GM23338 (cell line): ENCODE data around the gene COL5A2. TPM values are rescaled to one million over a fixed set of nuclear protein-coding genes. Genes with fewer than 3 reads are reported as not detected.

Source experiments
- ATAC-seq: fragments of 200-7000 bp; cut with Tn5 transposase; 3 replicates; pipeline ENCODE4 v1.9.1; 2020
- DNase-seq: peaks from one replicate; pipeline ENCODE4 v3.0.0-alpha.2; 2015; ENCODE audit warnings: low spot score
- H2AFZ ChIP-seq: fragments of 200-600 bp; sonication (generic); 2 replicates; pipeline ENCODE4 v1.8.0; 2016; ENCODE audit warnings: antibody characterized with exemption, mild to moderate bottlenecking, moderate library complexity
- H3F3A ChIP-seq: fragments of 200-600 bp; sonication (generic); replicated peaks from 2 replicates; pipeline ENCODE4 v1.8.0; 2017; ENCODE audit warnings: antibody characterized with exemption, mixed run types, low read depth
- H3K27ac ChIP-seq: fragments of 200-600 bp; sonication (generic); 2 replicates; pipeline ENCODE4 v1.6.1; 2016; ENCODE audit warnings: low read depth
- H3K27me3 ChIP-seq: fragments of 200-600 bp; sonication (generic); 2 replicates; pipeline ENCODE4 v1.8.0; 2016; ENCODE audit warnings: mild to moderate bottlenecking, mixed run types, moderate library complexity; ENCODE audit not compliant: insufficient read depth
- H3K36me3 ChIP-seq: fragments of 200-600 bp; sonication (generic); 2 replicates; pipeline ENCODE4 v1.8.0; 2016; ENCODE audit warnings: mild to moderate bottlenecking; ENCODE audit not compliant: insufficient read depth
- H3K4me1 ChIP-seq: fragments of 200-600 bp; sonication (generic); 2 replicates; pipeline ENCODE4 v1.8.0; 2016; ENCODE audit warnings: mild to moderate bottlenecking, moderate library complexity; ENCODE audit not compliant: insufficient read depth
- H3K4me2 ChIP-seq: fragments of 200-600 bp; sonication (generic); 2 replicates; pipeline ENCODE4 v1.7.1; 2017; ENCODE audit warnings: mixed run types
- H3K4me3 ChIP-seq: fragments of 200-600 bp; sonication (generic); 2 replicates; pipeline ENCODE4 v1.6.1; 2016; ENCODE audit warnings: mixed run types
- H3K79me2 ChIP-seq: fragments of 200-600 bp; sonication (generic); replicated peaks from 2 replicates; pipeline ENCODE4 v1.8.0; 2017; ENCODE audit warnings: mild to moderate bottlenecking; ENCODE audit not compliant: insufficient read depth
- H3K9me2 ChIP-seq: fragments of 200-600 bp; sonication (generic); 2 replicates; pipeline ENCODE4 v1.8.0; 2017; ENCODE audit not compliant: insufficient read depth
- H4K20me1 ChIP-seq: fragments of 200-600 bp; sonication (generic); replicated peaks from 2 replicates; pipeline ENCODE4 v1.8.0; 2017; ENCODE audit warnings: mild to moderate bottlenecking; ENCODE audit not compliant: insufficient read depth
- H3K27ac Mint-ChIP-seq: 2 replicates; pipeline ENCODE4 v1.8.0; 2020; ENCODE audit warnings: inconsistent platforms, mild to moderate bottlenecking, moderate library complexity, mixed read lengths
- H3K27me3 Mint-ChIP-seq: 3 replicates; pipeline ENCODE4 v1.8.0; 2022; ENCODE audit warnings: low read depth, mild to moderate bottlenecking, moderate library complexity, mixed read lengths, inconsistent platforms; ENCODE audit not compliant: insufficient read depth, poor library complexity
- H3K36me3 Mint-ChIP-seq: 3 replicates; pipeline ENCODE4 v1.8.0; 2021; ENCODE audit warnings: low read depth, mild to moderate bottlenecking, inconsistent platforms, moderate library complexity, mixed read lengths
- H3K4me1 Mint-ChIP-seq: 3 replicates; pipeline ENCODE4 v1.8.0; 2020; ENCODE audit warnings: mild to moderate bottlenecking, inconsistent platforms, mixed read lengths
- H3K4me3 Mint-ChIP-seq: 3 replicates; pipeline ENCODE4 v1.8.0; 2021; ENCODE audit warnings: moderate library complexity, mild to moderate bottlenecking, inconsistent platforms, mixed read lengths
- H3K9me3 Mint-ChIP-seq: 3 replicates; pipeline ENCODE4 v1.8.0; 2020; ENCODE audit warnings: moderate library complexity, mild to moderate bottlenecking, inconsistent platforms, mixed read lengths
- CREB1 ChIP-seq: fragments of 250-450 bp; sonication (Bioruptor Pico); IDR thresholded peaks from 2 replicates; pipeline ENCODE4 v1.5.0; 2020; ENCODE audit warnings: low read depth, mild to moderate bottlenecking, moderate library complexity
- CTCF ChIP-seq, 2 experiments: fragments of 200-600 bp in 1 of 2; sonication (generic) in 1 of 2; conservative IDR thresholded peaks; 2 replicates each; pipeline versions ENCODE4 v1.5.1 to v1.6.1; 2016 to 2017; ENCODE audit warnings: antibody characterized with exemption in 2 of 2, low read depth in 2 of 2, mild to moderate bottlenecking in 2 of 2, moderate library complexity in 1 of 2
- ETS1 ChIP-seq: IDR thresholded peaks from 2 replicates; pipeline ENCODE4 v1.6.1; 2016; ENCODE audit warnings: antibody characterized with exemption
- EZH2 ChIP-seq: fragments of 200-600 bp; sonication (generic); IDR thresholded peaks from one replicate; pipeline ENCODE4 v1.8.0; 2017; ENCODE audit warnings: antibody characterized with exemption, mild to moderate bottlenecking, low read depth; ENCODE audit not compliant: unreplicated experiment
- EZH2phosphoT487 ChIP-seq: fragments of 200-600 bp; sonication (generic); IDR thresholded peaks from one replicate; pipeline ENCODE4 v1.8.1; 2018; ENCODE audit warnings: antibody characterized with exemption; ENCODE audit not compliant: unreplicated experiment
- JUNB ChIP-seq: IDR thresholded peaks from one replicate; pipeline ENCODE4 v1.6.1; 2016; ENCODE audit warnings: antibody characterized with exemption; ENCODE audit not compliant: unreplicated experiment
- NANOG ChIP-seq: IDR thresholded peaks from 2 replicates; pipeline ENCODE4 v1.6.1; 2016; ENCODE audit warnings: antibody characterized with exemption, borderline replicate concordance
- POLR2AphosphoS5 ChIP-seq: IDR thresholded peaks from 2 replicates; pipeline ENCODE4 v1.6.1; 2016; ENCODE audit warnings: antibody characterized with exemption, low read depth
- STAT1 ChIP-seq: IDR thresholded peaks from one replicate; pipeline ENCODE4 v1.6.1; 2016; ENCODE audit warnings: antibody characterized with exemption; ENCODE audit not compliant: unreplicated experiment
- ZNF114 ChIP-seq: fragments of 250-450 bp; sonication (Bioruptor Pico); IDR thresholded peaks from 2 replicates; pipeline ENCODE4 v1.5.0; 2020; ENCODE audit warnings: mild to moderate bottlenecking, moderate library complexity
- ZNF331 ChIP-seq: fragments of 250-450 bp; sonication (Bioruptor Pico); IDR thresholded peaks from 2 replicates; pipeline ENCODE4 v1.5.0; 2020; ENCODE audit warnings: low read depth, mild to moderate bottlenecking, moderate library complexity
- polyA plus RNA-seq: library from polyadenylated mRNA; unstranded; fragments of >200 nt; fragmentation: Nextera tagmentation; extraction: Ambion mirVana; gene quantifications from 2 replicates; pipeline ENCODE4 v1.2.1, GENCODE V29; 2016
- total RNA-seq: library from RNA; depleted of rRNA; stranded (reverse); fragments of >200 nt; shearing (Covaris generic); gene quantifications from 2 replicates; pipeline ENCODE4 v1.2.3, GENCODE V29; 2014
- TF ChIP-seq, protein P1 (sequence below): IDR thresholded peaks from one replicate; pipeline ENCODE4 v1.6.1; 2018; ENCODE audit warnings: antibody characterized with exemption; ENCODE audit not compliant: unreplicated experiment

COL5A2 gene
- total and polyA plus RNA-seq, 2 experiments from 2014 or later, result 6.7 to 19.7 TPM

GRCh38 chr2:189183170-189183569 lies 3.6 kb upstream of the COL5A2 start:
- TF ChIP-seq POLR2AphosphoS5 (no peak), EZH2phosphoT487 (no peak), NANOG (no peak), CREB1 (CRISPR knock-in tag) (no peak), EZH2 (no peak), CTCF (conservative IDR thresholded peaks at IDR 0.05; ENCODE audit: low read depth in 2 of 2) (no peak), ZNF114 (CRISPR knock-in tag) (no peak)
- TF ChIP-seq, protein P1, sequence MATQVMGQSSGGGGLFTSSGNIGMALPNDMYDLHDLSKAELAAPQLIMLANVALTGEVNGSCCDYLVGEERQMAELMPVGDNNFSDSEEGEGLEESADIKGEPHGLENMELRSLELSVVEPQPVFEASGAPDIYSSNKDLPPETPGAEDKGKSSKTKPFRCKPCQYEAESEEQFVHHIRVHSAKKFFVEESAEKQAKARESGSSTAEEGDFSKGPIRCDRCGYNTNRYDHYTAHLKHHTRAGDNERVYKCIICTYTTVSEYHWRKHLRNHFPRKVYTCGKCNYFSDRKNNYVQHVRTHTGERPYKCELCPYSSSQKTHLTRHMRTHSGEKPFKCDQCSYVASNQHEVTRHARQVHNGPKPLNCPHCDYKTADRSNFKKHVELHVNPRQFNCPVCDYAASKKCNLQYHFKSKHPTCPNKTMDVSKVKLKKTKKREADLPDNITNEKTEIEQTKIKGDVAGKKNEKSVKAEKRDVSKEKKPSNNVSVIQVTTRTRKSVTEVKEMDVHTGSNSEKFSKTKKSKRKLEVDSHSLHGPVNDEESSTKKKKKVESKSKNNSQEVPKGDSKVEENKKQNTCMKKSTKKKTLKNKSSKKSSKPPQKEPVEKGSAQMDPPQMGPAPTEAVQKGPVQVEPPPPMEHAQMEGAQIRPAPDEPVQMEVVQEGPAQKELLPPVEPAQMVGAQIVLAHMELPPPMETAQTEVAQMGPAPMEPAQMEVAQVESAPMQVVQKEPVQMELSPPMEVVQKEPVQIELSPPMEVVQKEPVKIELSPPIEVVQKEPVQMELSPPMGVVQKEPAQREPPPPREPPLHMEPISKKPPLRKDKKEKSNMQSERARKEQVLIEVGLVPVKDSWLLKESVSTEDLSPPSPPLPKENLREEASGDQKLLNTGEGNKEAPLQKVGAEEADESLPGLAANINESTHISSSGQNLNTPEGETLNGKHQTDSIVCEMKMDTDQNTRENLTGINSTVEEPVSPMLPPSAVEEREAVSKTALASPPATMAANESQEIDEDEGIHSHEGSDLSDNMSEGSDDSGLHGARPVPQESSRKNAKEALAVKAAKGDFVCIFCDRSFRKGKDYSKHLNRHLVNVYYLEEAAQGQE, result no peak
- no peak overlapping the region for H3K4me3 ChIP-seq
- Mint-ChIP-seq H3K9me3 (no peaks in the 10 kb centered on the region), H3K4me3 (no peak overlapping the region), H3K4me1 (peaks cover 18% of the 10 kb centered on the region), H3K27ac (no peak overlapping the region), H3K27me3 (no peaks in the 10 kb centered on the region), H3K36me3 (no peaks in the 10 kb centered on the region)
- ATAC-seq (no peak), DNase-seq (no peak)
- no peaks in the 10 kb centered on the region for H3F3A ChIP-seq
- H3K79me2 ChIP-seq, result no peaks in the 10 kb centered on the region
- H3K4me1 ChIP-seq, result peaks cover 15% of the 10 kb centered on the region
- no peaks in the 10 kb centered on the region for H3K36me3 ChIP-seq
- peak overlapping the region; percentile 70 for H2AFZ ChIP-seq
- H3K27ac ChIP-seq, result no peak overlapping the region
- H4K20me1 ChIP-seq, result no peaks in the 10 kb centered on the region
- H3K4me2 ChIP-seq, result no peak overlapping the region
- no peaks in the 10 kb centered on the region for H3K27me3 ChIP-seq
- no peaks in the 10 kb centered on the region for H3K9me2 ChIP-seq

DNA sequence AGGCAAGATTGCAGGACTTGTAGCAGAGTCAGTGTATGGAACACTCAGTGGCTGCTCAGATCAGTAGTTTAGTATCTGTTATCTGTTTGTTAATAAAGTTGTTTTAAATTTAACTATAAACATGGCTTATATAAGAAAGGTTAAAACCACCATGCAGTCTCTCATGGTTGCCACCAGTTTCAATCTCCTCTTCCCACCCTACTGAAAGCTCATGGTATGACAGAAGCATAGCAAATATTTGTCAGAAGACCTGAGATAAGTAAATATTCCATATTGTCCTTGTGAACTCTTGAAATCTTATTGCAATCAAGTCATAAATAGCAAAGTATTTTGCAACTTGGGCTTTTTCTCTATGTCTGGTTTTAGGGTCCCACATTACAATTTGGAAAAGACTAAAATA lies 2.1 kb upstream of the COL5A2 start:
- Histone ChIP-seq H3K9me2 (no peaks in the 10 kb centered on the region), H3F3A (no peaks in the 10 kb centered on the region), H3K79me2 (no peaks in the 10 kb centered on the region; the same call in 1 of the 2 replicates), H3K36me3 (no peaks in the 10 kb centered on the region), H3K27ac (no peak overlapping the region), H3K4me2 (no peak overlapping the region), H3K4me3 (no peak overlapping the region), H2AFZ (no peak overlapping the region), H4K20me1 (no peaks in the 10 kb centered on the region), H3K4me1 (peaks cover 26% of the 10 kb centered on the region), H3K27me3 (no peaks in the 10 kb centered on the region)
- Mint-ChIP-seq H3K4me3 (no peak overlapping the region), H3K4me1 (peaks cover 29% of the 10 kb centered on the region), H3K36me3 (no peaks in the 10 kb centered on the region), H3K9me3 (no peaks in the 10 kb centered on the region), H3K27ac (no peak overlapping the region), H3K27me3 (peaks cover under 1% of the 10 kb centered on the region)
- DNase-seq (no peak), ATAC-seq (no peak)
- no peak for TF ChIP-seq CTCF (conservative IDR thresholded peaks at IDR 0.05; ENCODE audit: low read depth in 2 of 2)
- no peak for TF ChIP-seq CREB1 (CRISPR knock-in tag)
- TF ChIP-seq EZH2phosphoT487, result no peak
- no peak for TF ChIP-seq JUNB
- no peak for TF ChIP-seq NANOG
- no peak for TF ChIP-seq ZNF331
- TF ChIP-seq ETS1, result no peak
- no peak for TF ChIP-seq ZNF114 (CRISPR knock-in tag)
- TF ChIP-seq, protein P1, result no peak
- TF ChIP-seq STAT1, result no peak
